H9 (cell line): ENCODE results near the gene GPATCH1. TPM values are rescaled to one million over a fixed set of nuclear protein-coding genes. Genes with fewer than 3 reads are reported as not detected.
A peak's percentile ranks its signal among the peaks of the same experiment; 100 is the strongest.

ENCODE experiments used
- DNase-seq: peaks from one replicate; pipeline ENCODE4 v3.0.0-alpha.2; 2017
- H2AFZ ChIP-seq: one replicate; pipeline ENCODE4 v1.6.1; 2013; ENCODE audit warnings: mild to moderate bottlenecking, low read length, control low read depth, moderate library complexity
- H2AK5ac ChIP-seq: 2 replicates; pipeline ENCODE4 v1.6.1; 2013; ENCODE audit warnings: low read length, control low read depth, mixed read lengths; ENCODE audit not compliant: insufficient read length
- H2BK120ac ChIP-seq: one replicate; pipeline ENCODE4 v1.6.1; 2013; ENCODE audit warnings: low read depth, mild to moderate bottlenecking, low read length, control low read depth, inconsistent platforms; ENCODE audit not compliant: poor library complexity, severe bottlenecking
- H2BK12ac ChIP-seq: 2 replicates; pipeline ENCODE4 v1.6.1; 2013; ENCODE audit warnings: low read length, control low read depth, mixed read lengths, low read depth; ENCODE audit not compliant: insufficient read length
- H2BK15ac ChIP-seq: 2 replicates; pipeline ENCODE4 v1.6.1; 2013; ENCODE audit warnings: low read depth, low read length, control low read depth
- H2BK20ac ChIP-seq: one replicate; pipeline ENCODE4 v1.6.1; 2013; ENCODE audit warnings: low read depth, mild to moderate bottlenecking, low read length, control low read depth, inconsistent platforms; ENCODE audit not compliant: poor library complexity, severe bottlenecking
- H2BK5ac ChIP-seq: 2 replicates; pipeline ENCODE4 v1.6.1; 2013; ENCODE audit warnings: low read length, control low read depth, mixed read lengths; ENCODE audit not compliant: insufficient read length
- H3K14ac ChIP-seq: 2 replicates; pipeline ENCODE4 v1.6.1; 2013; ENCODE audit warnings: low read length, control low read depth; ENCODE audit not compliant: insufficient read depth
- H3K18ac ChIP-seq: 2 replicates; pipeline ENCODE4 v1.6.1; 2013; ENCODE audit warnings: low read depth, mild to moderate bottlenecking, mixed read lengths, low read length, control low read depth; ENCODE audit not compliant: insufficient read length
- H3K23ac ChIP-seq: 2 replicates; pipeline ENCODE4 v1.6.1; 2013; ENCODE audit warnings: low read length, control low read depth, mixed read lengths, low read depth; ENCODE audit not compliant: insufficient read length
- H3K23me2 ChIP-seq: 2 replicates; pipeline ENCODE4 v1.6.1; 2013; ENCODE audit warnings: low read depth, mild to moderate bottlenecking, mixed read lengths, low read length, control low read depth; ENCODE audit not compliant: insufficient read length, poor library complexity, severe bottlenecking
- H3K27ac ChIP-seq: 2 replicates; pipeline ENCODE4 v1.5.1; 2013; ENCODE audit warnings: low read length, control low read depth, mixed read lengths, low read depth; ENCODE audit not compliant: insufficient read length
- H3K27me3 ChIP-seq: 2 replicates; pipeline ENCODE4 v1.6.1; 2013; ENCODE audit warnings: low read length, control low read depth, inconsistent platforms; ENCODE audit not compliant: insufficient read depth
- H3K4ac ChIP-seq: 2 replicates; pipeline ENCODE4 v1.6.1; 2013; ENCODE audit warnings: low read depth, mild to moderate bottlenecking, control low read depth, inconsistent platforms, low read length, moderate library complexity
- H3K4me1 ChIP-seq: 2 replicates; pipeline ENCODE4 v1.6.1; 2013; ENCODE audit warnings: low read length, control low read depth, inconsistent platforms; ENCODE audit not compliant: insufficient read depth
- H3K4me2 ChIP-seq: 2 replicates; pipeline ENCODE4 v1.6.1; 2013; ENCODE audit warnings: low read length, control low read depth, mixed read lengths; ENCODE audit not compliant: insufficient read length, insufficient read depth
- H3K56ac ChIP-seq: 2 replicates; pipeline ENCODE4 v1.6.1; 2013; ENCODE audit warnings: low read depth, mild to moderate bottlenecking, mixed read lengths, low read length, control low read depth; ENCODE audit not compliant: insufficient read length
- H3K79me1 ChIP-seq: 2 replicates; pipeline ENCODE4 v1.6.1; 2013; ENCODE audit warnings: low read depth, mild to moderate bottlenecking, moderate library complexity, low read length, control low read depth, inconsistent platforms; ENCODE audit not compliant: insufficient read depth, poor library complexity, severe bottlenecking
- H3K79me2 ChIP-seq: 2 replicates; pipeline ENCODE4 v1.6.1; 2013; ENCODE audit warnings: low read length, control low read depth, inconsistent platforms; ENCODE audit not compliant: insufficient read depth
- H3K9ac ChIP-seq: 2 replicates; pipeline ENCODE4 v1.6.1; 2013; ENCODE audit warnings: low read length, control low read depth, mixed read lengths; ENCODE audit not compliant: insufficient read length; ENCODE audit errors: extremely low read depth
- H3K9me3 ChIP-seq: one replicate; pipeline ENCODE4 v1.6.1; 2013; ENCODE audit warnings: low read depth, low read length, inconsistent platforms; ENCODE audit not compliant: control insufficient read depth
- H3T11ph ChIP-seq: one replicate; pipeline ENCODE4 v1.6.1; 2013; ENCODE audit warnings: mild to moderate bottlenecking, low read length, control low read depth, inconsistent platforms
- H4K20me1 ChIP-seq: one replicate; pipeline ENCODE4 v1.6.1; 2013; ENCODE audit not compliant: control insufficient read depth, insufficient read length, insufficient read depth
- H4K5ac ChIP-seq: 2 replicates; pipeline ENCODE4 v1.6.1; 2013; ENCODE audit warnings: low read depth, mild to moderate bottlenecking, mixed read lengths, low read length, control low read depth; ENCODE audit not compliant: insufficient read length
- H4K8ac ChIP-seq: replicated peaks from 2 replicates; pipeline ENCODE4 v1.6.1; 2013; ENCODE audit warnings: low read length, control low read depth, mixed read lengths, low read depth; ENCODE audit not compliant: insufficient read length
- H4K91ac ChIP-seq: 2 replicates; pipeline ENCODE4 v1.6.1; 2013; ENCODE audit warnings: low read depth, mild to moderate bottlenecking, moderate library complexity, mixed read lengths, low read length, control low read depth; ENCODE audit not compliant: insufficient read length
- H3K27ac Mint-ChIP-seq, 3 experiments: 2 replicates in 2 of 3; 3 replicates in 1 of 3; pipeline ENCODE4 v1.8.0; 2020 to 2021; ENCODE audit warnings: mixed read lengths in 3 of 3, mild to moderate bottlenecking in 1 of 3, moderate library complexity in 1 of 3
- H3K27me3 Mint-ChIP-seq: 2 replicates; pipeline ENCODE4 v1.8.0; 2021; ENCODE audit warnings: low read depth, mild to moderate bottlenecking, moderate library complexity, mixed read lengths
- H3K36me3 Mint-ChIP-seq, 3 experiments: 2 replicates in 2 of 3; 3 replicates in 1 of 3; pipeline ENCODE4 v1.8.0; 2020 to 2021; ENCODE audit warnings: low read depth in 3 of 3, mixed read lengths in 3 of 3; ENCODE audit not compliant: insufficient read depth in 1 of 3
- H3K4me1 Mint-ChIP-seq, 2 experiments: 2 replicates each; pipeline ENCODE4 v1.8.0; 2020; ENCODE audit warnings: mixed read lengths in 2 of 2
- H3K4me3 Mint-ChIP-seq, 2 experiments: 2 replicates in 1 of 2; 3 replicates in 1 of 2; pipeline ENCODE4 v1.8.0; 2020 to 2021; ENCODE audit warnings: mild to moderate bottlenecking in 2 of 2, mixed read lengths in 2 of 2, moderate library complexity in 1 of 2
- H3K9me3 Mint-ChIP-seq, 2 experiments: 2 replicates in 1 of 2; 3 replicates in 1 of 2; pipeline ENCODE4 v1.8.0; 2020; ENCODE audit warnings: mild to moderate bottlenecking in 2 of 2, mixed read lengths in 2 of 2, moderate library complexity in 1 of 2
- WGBS: extraction: QIAGEN DNeasy Blood & Tissue Kit; methylation state at CpG from one replicate; pipeline ENCODE4 v1.1.7; 2013; ENCODE audit warnings: missing lambda C conversion rate, low lambda C conversion rate, mixed read lengths; ENCODE audit not compliant: insufficient read length; ENCODE audit errors: extremely low coverage; 5-methylcytosine and 5-hydroxymethylcytosine counted together
- total RNA-seq: library from RNA; stranded (reverse); gene quantifications from 2 replicates; pipeline ENCODE4 v1.2.1, GENCODE V29; 2021
- TF ChIP-seq, protein P1 (sequence below): fragments of 200-600 bp; sonication (generic); conservative IDR thresholded peaks from 3 replicates; pipeline ENCODE4 v1.8.0; 2021; ENCODE audit warnings: antibody characterized with exemption, mild to moderate bottlenecking

The GPATCH1 gene
- total RNA-seq, 1 experiment from 2014 or later = 11.7 TPM

GRCh38 chr19:33085570-33086128 is 4.7 kb downstream of the GPATCH1 start:
- Histone ChIP-seq H3K56ac (no peak overlapping the region), H2BK120ac (no peak overlapping the region), H3K27me3 (no peaks in the 10 kb centered on the region), H4K91ac (no peak overlapping the region), H2BK20ac (no peak overlapping the region), H3K23ac (no peak overlapping the region), H2BK12ac (no peak overlapping the region), H3K9ac (no peak overlapping the region), H2AFZ (no peak overlapping the region), H3K4ac (no peak overlapping the region), H3K79me1 (no peaks in the 10 kb centered on the region), H3K14ac (no peak overlapping the region), H4K8ac (no peak overlapping the region), H3K79me2 (no peaks in the 10 kb centered on the region), H4K20me1 (no peaks in the 10 kb centered on the region), H3K4me1 (no peaks in the 10 kb centered on the region), H3K18ac (no peak overlapping the region), H2BK5ac (no peak overlapping the region), H3K4me2 (no peak overlapping the region), H3T11ph (no peak overlapping the region), H2AK5ac (no peak overlapping the region), H3K9me3 (no peaks in the 10 kb centered on the region), H4K5ac (no peak overlapping the region), H3K23me2 (peaks cover 7% of the 10 kb centered on the region), H2BK15ac (no peak overlapping the region), H3K27ac (no peak overlapping the region)
- no CpG with 5 or more reads among the region's 3 CpGs for WGBS
- TF ChIP-seq, protein P1, sequence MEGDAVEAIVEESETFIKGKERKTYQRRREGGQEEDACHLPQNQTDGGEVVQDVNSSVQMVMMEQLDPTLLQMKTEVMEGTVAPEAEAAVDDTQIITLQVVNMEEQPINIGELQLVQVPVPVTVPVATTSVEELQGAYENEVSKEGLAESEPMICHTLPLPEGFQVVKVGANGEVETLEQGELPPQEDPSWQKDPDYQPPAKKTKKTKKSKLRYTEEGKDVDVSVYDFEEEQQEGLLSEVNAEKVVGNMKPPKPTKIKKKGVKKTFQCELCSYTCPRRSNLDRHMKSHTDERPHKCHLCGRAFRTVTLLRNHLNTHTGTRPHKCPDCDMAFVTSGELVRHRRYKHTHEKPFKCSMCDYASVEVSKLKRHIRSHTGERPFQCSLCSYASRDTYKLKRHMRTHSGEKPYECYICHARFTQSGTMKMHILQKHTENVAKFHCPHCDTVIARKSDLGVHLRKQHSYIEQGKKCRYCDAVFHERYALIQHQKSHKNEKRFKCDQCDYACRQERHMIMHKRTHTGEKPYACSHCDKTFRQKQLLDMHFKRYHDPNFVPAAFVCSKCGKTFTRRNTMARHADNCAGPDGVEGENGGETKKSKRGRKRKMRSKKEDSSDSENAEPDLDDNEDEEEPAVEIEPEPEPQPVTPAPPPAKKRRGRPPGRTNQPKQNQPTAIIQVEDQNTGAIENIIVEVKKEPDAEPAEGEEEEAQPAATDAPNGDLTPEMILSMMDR = no peak
- H3K4me1 Mint-ChIP-seq = peaks cover 11 to 18% of the 10 kb centered on the region in 2 experiments
- DNase-seq = no peak
- no peak overlapping the region for H3K4me3 Mint-ChIP-seq
- no peaks in the 10 kb centered on the region; a peak in 2 of 5 replicates for H3K9me3 Mint-ChIP-seq
- no peaks in the 10 kb centered on the region for H3K27me3 Mint-ChIP-seq
- H3K27ac Mint-ChIP-seq = peak overlapping the region in 2 of 3 experiments; percentile 28 to 40; a peak in 2 of 7 replicates
- peaks cover 4 to 21% (median 16%) of the 10 kb centered on the region in 3 experiments; a peak in 6 of 7 replicates for H3K36me3 Mint-ChIP-seq
